Activated CD8-positive, alpha-beta memory T cell treated with anti-CD3 and anti-CD28 coated beads for 1 hour (primary cell): ENCODE results near the gene CHRND.
"Not testable (repeated sequence)": the region's sequence is repeated elsewhere in the genome, so short reads cannot be mapped to it uniquely, and the experiment has no call there.

Experiments used
- DNase-seq, 2 donors: peaks; one replicate each; pipeline ENCODE4 v3.0.0-alpha.2; 2020; ENCODE audit warnings: low read depth in 1 of 2; ENCODE audit errors: extremely low read depth in 1 of 2

The CHRND gene

DNA sequence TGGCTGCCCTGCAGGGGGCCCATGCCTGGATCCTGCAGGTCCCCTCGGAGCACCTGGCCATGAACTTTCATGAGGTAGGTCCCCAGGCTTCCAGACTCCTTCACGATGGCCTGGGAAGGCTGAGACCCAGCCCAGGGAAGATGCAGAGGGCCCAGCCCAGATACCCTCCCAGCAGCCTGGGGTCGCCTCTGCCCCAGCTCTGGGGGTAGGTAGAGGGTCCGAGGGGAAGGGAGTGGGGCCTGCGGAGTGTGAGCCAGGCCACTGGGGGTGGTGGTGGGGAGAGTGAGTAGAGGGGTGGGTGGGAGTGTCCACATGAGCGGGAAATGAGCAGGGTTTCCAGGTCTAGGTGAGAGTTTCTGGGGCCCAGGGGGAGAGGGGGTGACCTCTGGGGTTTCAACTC lies 1.2 kb upstream of the CHRND start:
- no peak for DNase-seq

DNA sequence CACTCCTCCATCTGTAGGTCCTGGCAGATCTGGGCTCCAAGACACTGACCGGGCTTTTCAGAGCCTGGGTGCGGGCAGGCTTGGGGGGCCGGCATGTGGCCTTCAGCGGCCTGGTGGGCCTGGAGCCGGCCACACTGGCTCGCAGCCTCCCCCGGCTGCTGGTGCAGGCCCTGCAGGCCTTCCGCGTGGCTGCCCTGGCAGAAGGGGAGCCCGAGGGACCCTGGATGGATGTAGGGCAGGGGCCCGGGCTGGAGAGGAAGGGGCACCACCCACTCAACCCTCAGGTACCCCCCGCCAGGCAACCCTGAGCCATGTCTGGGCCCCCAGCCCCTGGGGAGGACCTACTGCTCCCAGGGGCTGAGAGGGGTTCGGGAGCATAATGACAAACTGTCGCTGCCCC lies 761 bp upstream of the CHRND start:
- DNase-seq: no peak

DNA sequence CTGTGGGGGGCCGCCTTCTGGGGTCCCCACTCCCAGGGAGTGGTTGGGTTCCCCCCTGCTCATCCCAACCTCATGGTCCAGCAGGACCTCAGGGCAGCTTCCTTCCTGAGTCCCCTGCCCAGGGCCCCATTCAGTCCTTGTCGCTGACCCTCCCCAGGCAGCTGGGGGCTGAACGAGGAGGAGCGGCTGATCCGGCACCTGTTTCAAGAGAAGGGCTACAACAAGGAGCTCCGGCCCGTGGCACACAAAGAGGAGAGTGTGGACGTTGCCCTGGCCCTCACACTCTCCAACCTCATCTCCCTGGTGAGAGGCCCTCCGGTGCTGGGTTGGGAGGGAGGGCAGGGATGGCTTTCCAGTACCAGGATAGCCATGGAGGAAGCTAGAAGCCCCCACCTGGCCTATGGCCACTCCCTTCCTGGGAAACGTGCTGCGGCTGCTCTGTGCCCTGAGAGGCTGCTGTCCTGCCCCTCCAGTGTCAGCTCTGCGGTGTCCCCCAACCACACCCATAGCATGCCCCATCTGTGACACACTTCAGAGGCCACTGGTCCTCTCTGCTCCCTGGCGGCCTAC lies 497 bp downstream of the CHRND start:
- no peak for DNase-seq

DNA sequence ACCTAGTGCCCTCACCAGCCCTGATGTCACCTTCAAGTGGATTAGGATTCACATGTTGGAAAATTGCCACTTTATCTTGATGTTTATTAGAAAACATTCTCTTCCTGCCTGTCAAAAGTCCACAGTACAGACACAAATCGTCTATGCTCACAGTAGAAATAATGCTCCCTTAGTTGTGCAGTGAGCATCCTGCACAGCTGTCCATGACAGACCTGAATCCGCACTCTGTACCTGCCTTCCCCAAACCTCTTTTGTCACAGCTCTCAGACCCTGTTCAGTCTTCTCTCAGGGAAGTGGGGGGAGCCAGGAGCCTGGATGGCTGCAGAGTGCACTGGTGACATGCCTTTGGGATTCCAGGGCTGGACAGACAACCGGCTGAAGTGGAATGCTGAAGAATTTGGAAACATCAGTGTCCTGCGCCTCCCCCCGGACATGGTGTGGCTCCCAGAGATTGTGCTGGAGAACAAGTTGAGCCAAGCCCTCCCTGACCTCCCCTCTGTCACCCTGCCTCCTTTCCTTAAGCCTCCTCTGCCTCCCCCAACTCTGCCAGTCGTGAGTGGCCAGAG lies 2.0 kb downstream of the CHRND start:
- DNase-seq: no peak

DNA sequence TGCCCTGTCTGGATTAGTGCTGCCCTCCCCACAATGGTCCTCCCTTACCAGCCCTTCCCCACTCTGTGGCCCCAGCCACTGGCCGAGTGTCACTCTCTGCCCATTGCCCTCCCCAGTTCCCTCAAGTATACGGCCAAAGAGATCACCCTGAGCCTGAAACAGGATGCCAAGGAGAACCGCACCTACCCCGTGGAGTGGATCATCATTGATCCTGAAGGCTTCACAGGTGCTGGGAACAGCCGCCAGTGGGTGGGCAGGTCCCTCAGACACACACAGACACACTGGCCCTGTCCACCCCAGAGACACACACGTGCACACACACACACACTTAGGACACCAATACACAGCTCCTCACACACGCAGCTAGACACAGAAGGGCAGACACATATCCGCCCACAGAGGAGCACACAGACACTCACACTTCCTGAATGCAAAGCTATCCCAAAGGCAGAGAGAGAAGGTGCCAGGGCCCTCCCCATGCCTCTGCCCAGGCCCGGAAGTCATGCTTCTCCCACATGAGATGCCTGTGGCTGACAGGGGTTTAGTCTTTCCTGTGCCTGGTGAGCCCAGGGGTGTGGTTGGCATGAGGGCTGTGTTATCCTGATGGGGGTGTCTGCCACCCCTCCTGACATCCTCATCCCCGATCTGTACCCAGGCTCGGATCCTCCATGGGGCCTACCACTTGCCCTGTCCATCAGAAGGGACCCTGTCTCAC lies 2.9 kb downstream of the CHRND start:
- no peak for DNase-seq

DNA sequence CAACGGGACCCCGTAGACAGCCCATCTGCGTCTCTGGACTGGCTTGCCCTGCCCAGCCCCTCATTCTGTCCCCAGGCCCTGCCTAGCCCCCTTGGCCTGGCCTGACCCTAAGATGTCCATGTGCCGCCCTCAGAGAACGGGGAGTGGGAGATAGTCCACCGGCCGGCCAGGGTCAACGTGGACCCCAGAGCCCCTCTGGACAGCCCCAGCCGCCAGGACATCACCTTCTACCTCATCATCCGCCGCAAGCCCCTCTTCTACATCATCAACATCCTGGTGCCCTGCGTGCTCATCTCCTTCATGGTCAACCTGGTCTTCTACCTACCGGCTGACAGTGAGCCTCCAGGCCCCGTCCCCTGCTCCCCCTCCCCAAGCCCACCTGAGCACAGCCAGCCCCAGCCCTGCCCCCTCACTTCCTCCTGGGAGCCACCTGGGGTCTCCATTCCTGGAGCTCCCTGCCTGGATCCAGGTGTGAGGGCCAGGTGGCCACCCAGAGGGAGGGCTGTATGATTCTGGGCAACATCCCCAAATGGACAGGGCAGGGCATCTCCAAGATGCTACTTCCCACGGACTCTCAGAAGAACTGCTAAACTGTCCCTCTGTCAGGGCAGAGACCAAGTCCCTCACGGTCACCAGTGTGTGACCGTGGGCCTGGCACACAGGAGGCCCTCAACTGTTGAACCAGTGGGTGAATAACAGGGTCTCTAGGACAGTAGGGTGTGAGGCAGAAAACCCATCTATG lies 4.0 kb downstream of the CHRND start:
- no peak for DNase-seq

DNA sequence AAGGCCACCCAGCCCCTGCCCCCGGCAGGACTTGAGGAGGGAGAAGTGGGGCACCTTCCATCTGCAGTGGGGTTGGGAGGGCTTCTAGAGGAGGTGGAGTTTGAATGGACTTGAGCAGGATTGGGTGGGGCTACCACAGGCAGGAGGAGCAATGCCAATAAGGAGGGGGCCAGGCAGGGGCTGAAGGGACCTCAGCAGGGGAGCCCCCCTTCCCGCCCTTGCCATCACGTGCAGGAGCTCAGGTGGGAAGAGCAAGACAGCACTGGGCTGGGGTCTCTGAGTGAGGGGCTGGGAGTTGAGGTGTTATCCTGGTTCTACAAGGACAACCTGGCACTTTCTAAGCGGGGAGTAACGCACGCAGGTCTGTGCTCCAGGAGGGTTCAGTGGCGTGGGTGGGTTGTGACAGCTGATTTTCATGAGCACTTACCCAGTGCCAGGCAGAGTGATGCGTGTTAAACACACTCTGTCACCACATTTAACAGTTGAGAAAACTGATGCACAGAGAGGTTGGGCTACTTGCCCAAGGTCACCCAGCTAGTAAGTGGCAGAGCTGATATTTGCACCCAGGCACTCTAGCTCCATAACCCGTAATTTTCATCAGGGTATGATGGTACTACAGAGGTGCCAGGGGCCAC lies 4.8 kb downstream of the CHRND start:
- no peak for DNase-seq

DNA sequence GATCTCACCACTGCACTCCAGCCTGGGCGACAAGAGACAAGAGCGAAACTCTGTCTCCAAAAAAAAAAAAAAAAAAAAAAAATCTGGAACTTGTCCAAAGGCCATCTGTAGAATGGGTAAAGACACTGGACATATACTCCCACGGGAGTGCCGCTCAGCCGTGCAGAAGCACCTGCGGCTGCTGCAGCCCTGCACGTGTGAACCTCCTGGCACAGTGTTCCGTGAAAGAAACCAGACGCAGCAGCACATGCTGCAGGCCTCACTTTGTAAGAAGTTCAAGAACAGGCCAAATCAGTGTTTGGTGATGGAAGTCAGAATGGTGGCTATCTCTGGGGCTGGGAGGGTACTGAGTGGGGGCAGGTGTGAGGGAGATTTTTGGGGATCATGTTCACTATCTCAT lies 6.5 kb downstream of the CHRND start:
- no peak for DNase-seq

DNA sequence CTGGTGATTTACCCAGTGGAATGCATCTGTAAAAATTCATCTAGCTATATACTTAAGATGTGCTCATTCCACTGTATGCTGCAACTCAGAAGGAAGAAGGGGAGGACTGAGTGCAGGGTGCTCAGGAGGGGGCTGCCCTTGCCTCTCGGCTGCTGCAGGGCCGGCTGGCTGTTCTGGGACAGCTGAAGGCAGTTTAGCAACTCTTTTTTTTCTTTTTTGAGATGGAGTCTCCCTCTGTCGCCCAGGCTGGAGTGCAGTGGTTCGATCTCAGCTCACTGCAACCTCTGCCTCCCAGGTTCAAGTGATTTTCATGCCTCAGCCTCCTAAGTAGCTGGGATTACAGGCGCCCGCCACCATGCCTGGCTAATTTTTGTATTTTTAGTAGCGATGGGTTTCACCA lies 6.9 kb downstream of the CHRND start:
- not testable (repeated sequence) for DNase-seq

DNA sequence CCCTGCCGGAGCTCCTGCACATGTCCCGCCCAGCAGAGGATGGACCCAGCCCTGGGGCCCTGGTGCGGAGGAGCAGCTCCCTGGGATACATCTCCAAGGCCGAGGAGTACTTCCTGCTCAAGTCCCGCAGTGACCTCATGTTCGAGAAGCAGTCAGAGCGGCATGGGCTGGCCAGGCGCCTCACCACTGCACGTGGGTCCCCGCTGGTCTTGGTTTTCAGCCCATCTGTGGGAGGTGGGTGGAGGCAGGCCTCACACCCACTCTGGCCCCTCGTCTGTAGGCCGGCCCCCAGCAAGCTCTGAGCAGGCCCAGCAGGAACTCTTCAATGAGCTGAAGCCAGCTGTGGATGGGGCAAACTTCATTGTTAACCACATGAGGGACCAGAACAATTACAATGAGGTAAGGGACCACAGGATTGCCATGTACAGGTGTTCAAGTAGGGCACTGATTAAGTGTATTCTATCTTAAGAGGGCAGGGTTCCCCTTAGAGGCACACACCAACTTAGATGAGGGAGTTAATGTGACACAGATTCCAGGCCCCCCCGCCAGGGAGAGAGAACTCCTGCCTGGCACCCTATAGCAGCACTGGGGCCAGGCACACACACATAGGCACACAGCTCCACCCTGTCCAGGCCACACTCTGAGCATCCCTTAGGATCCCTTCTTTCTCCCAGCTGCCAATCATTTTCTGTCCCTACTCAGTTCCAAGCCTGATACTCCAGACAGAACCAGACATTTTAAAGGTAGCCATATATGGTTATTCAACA lies 8.2 kb downstream of the CHRND start:
- no peak for DNase-seq

DNA sequence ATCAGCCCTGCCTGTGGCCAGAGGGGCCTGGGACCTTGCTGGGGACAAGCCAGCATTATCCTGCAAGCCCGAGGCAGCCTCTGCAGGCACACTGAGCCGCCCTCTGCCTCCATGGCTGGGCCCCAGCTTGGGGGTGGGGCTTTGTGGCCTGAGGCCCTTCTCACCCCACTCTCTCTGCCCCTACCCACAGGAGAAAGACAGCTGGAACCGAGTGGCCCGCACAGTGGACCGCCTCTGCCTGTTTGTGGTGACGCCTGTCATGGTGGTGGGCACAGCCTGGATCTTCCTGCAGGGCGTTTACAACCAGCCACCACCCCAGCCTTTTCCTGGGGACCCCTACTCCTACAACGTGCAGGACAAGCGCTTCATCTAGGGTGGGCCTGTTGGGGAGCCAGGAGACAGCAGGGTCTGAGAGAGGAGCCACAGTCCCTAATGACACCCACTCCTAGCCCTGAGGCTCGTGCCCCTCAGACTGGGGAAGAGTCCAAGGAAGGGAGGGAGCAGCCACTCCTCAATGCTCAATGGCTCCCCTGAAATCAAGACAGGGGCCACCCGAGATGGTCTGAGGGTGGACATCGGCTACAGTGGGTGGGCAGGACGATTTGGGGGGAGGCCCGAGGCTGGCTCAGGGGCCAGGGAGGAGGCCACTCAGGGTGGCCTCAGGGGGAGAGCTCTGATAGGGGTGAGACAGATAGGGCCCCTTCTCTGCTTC lies 9.1 kb downstream of the CHRND start:
- no peak for DNase-seq

DNA sequence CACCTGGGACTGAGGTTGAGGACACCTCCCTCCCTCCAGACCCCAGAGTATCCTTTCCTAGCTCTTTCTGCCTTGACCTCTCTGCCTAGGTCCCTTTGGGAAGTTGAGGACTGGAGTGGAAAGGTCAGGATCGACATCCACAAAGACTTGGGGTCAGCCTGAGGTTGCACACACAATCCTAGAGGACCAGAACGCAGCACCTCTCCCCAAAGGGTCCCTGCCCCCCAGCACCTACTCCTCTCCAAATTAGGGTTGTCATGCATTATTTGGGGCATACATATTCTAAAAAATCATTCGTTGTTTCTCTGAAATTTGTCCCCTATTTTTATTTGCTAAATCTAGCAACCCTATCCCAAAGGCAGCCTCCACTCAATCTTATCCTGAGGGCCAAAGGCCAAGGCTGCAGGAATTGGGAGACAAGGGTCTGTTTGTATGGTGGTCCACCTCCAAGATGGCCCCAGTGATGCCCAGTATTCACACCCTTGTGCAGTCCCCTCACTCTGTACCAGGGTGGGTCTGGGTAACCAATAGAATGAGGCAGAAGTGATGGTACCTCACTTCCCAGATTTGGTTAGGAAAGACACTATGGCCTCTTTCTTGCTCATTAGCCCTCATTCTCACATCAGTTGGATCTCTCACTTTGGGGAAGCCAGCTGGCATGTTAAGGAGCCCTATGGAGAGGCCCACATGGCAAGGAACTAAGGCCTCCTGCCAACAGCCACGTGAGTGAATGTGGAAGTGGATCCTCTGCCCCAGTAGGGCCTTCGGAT lies 10.0 kb downstream of the CHRND start:
- DNase-seq: no peak

DNA sequence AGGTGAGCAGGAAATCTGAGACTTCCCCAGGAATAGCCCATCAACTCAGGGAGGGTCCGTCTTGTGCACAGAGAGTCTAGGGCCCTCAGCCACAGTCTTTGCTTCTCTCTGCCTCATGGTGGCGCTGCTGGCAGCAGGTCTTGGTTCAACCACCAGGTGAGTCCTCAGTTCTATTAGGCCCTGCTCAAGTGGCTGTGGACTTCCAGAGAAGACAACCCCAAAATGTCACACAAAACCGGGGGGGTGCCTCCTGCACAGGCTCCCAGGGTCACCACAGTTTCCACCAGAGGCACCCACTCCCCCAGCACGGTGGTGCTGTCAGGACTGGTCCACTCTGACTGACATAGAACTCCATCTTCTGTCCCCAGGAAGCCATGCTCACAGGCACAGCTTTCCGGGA lies 11.1 kb downstream of the CHRND start:
- DNase-seq: no peak

DNA sequence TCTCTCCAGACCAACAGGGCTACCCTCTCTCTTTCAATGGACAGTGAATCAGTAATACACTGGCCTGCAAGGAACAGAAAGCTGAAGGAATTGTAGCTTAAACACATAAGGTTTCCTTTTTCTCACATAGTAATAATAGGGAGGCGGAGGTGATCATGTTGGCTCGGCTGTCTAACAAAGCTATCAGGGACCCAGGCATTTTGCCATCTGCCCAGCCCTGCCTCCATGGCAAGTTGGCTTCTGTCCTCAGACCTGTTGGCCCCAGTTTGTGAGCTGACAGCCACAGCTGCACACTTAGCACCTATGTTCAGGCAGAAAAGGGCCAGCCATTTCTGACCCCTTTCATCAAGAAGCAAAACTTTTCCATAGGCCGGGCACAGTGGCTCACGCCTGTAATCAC lies 11.5 kb downstream of the CHRND start:
- no peak for DNase-seq

DNA sequence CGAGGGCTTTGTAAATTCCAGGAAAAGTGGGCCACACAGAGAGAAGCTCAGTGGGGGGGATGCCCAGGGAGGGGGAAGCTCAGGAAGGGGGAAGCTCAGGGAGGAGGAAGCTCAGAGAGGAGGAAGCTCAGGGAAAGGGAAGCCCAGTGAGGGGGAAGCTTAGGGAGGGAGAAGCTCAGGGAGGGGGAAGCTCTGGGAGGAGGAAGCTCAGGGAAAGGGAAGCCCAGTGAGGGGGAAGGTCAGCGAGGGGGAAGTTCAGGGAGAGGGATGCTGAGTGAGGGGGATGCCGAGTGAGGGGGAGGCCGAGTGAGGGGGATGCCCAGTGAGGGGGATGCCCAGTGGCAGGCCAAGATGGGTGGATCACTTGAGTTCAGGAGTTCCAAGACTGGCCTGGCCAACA lies 12.7 kb downstream of the CHRND start:
- DNase-seq: no peak

DNA sequence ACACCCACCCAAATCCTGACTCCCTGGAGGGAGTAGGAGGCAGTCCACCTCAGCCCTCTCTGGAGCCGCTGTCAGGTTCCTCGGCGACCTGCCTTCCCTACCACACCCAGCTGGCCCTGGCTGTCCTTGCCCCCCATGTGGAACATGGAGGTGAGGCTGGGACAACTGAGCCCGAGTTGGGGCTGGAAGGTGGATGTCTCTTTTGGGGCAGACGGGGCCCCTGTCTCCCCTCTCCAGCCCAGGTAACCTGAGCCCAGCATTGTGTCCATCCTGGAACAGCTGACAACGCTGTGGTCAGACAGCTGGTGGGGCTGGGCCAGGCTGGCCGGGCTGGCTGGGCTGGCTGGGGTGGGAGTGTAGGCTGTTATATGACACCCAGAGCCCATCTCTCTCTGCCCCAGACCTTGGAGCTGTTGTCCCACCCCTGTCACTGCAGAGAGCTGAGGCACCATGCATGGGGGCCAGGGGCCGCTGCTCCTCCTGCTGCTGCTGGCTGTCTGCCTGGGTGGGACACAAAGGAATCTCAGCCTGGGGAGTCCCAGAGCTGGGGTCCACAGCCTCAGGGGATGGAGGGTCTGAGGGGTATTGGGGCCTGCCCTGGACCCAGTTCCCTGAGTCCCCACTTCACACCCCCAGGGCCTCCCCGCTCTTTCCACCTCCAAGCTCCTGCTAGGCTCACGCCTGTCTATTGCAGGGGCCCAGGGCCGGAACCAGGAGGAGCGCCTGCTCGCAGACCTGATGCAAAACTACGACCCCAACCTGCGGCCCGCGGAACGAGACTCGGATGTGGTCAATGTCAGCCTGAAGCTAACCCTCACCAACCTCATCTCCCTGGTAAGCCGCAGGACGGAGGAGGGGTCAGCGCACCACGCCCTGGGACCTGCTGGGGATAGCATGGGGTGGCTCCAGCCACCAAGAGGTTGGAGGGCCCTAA lies 13.6 kb downstream of the CHRND start, which contains the start of gene CHRNG:
Gene CHRNG, plus strand, starts transcription at position 395 of the 934 bp plus-strand sequence. Its CDS starts 56 bp downstream, at position 451.
- no peak for DNase-seq

DNA sequence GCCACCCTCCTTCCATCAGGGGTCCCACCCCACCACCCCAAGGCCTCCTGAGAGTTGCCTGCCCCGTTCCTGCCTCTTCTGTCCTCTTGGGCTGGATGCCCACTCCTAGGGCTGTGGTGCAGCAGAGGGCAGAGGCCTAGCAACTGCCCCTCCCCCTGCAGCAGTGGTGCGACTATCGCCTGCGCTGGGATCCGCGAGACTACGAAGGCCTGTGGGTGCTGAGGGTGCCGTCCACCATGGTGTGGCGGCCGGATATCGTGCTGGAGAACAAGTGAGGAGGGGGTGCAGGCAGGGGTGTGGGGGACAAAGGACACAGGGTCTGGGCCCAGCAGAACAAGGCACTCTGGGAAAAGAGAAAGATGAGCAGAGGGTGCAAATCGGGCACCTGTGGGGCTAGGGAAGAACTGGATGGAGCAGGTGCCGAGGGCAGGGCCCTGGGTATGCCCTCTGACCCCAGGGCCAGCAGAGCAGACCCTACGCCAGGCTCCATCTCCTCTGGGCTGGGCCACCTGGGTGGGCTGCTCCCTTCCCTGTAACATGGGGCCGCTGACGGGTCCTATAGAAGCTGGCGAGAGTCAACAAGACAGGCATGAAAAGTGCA lies 14.6 kb downstream of the CHRND start:
- DNase-seq: no peak
